Suprapubic skin (tissue), 4 donors: ENCODE measurements around the gene TMEM236.

Experiments
- POLR2A ChIP-seq, 2 donors: fragments of 450-650 bp; IDR thresholded peaks; one replicate each; pipeline ENCODE4 v1.6.1; 2017; ENCODE audit warnings: antibody characterized with exemption in 2 of 2, mild to moderate bottlenecking in 2 of 2, moderate library complexity in 2 of 2
- POLR2AphosphoS5 ChIP-seq, 3 donors: sonication (generic); formaldehyde crosslinking; IDR thresholded peaks; one replicate each; pipeline ENCODE4 v1.6.1; 2017; ENCODE audit warnings: antibody characterized with exemption in 3 of 3
- TF ChIP-seq, protein P1 (sequence below), 2 donors: fragments of 200-600 bp in 1 of 2; fragments of 450-650 bp in 1 of 2; sonication (generic) in 1 of 2; IDR thresholded peaks; one replicate each; pipeline ENCODE4 v1.5.1; 2016 to 2019; ENCODE audit warnings: antibody characterized with exemption in 2 of 2, mild to moderate bottlenecking in 1 of 2, moderate library complexity in 1 of 2

DNA sequence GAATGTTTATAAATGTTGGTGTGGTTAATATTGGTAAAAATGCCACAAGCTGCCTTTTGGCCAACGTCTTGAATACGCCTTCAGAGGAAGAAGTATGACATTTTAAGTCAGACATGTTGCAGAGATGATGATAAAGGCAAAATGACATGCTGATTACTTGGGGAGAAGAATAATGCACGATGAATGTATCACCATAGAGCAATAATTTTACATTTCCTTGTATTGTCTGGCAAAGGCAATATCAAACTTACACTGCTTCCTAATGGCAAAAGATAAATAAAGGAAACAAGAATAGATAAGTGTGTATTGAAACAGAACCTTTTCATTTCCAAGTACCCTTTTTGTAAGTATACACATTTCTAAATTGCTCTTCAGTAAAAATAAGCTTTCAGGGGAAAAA is 65.8 kb downstream of the TMEM236 start:
- TF ChIP-seq, protein P1, sequence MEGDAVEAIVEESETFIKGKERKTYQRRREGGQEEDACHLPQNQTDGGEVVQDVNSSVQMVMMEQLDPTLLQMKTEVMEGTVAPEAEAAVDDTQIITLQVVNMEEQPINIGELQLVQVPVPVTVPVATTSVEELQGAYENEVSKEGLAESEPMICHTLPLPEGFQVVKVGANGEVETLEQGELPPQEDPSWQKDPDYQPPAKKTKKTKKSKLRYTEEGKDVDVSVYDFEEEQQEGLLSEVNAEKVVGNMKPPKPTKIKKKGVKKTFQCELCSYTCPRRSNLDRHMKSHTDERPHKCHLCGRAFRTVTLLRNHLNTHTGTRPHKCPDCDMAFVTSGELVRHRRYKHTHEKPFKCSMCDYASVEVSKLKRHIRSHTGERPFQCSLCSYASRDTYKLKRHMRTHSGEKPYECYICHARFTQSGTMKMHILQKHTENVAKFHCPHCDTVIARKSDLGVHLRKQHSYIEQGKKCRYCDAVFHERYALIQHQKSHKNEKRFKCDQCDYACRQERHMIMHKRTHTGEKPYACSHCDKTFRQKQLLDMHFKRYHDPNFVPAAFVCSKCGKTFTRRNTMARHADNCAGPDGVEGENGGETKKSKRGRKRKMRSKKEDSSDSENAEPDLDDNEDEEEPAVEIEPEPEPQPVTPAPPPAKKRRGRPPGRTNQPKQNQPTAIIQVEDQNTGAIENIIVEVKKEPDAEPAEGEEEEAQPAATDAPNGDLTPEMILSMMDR (IDR thresholded peaks at IDR 0.05), result no peak
- TF ChIP-seq POLR2A (IDR thresholded peaks at IDR 0.05) (no peak), POLR2AphosphoS5 (IDR thresholded peaks at IDR 0.05) (no peak)
